GM12878 (cell line): Measurements from ENCODE around the gene MYOZ2. TPM values are rescaled to one million over a fixed set of nuclear protein-coding genes. Genes with fewer than 3 reads are reported as not detected.

Experiments
- ATAC-seq: fragments of 200-7000 bp; cut with Tn5 transposase; 3 replicates; pipeline ENCODE4 v1.9.1; 2020; ENCODE audit warnings: mild to moderate bottlenecking, moderate library complexity
- BruUV-seq: library from RNA; stranded (reverse); fragments of 400-500 nt; replicated peaks from 2 replicates; lab custom pipeline; 2021; lab: Mats Ljungman, UMichigan
- CTCF ChIA-PET: fragments of 300-600 bp; sonication (Branson Sonifier 250); formaldehyde crosslinking; extraction: SDS; loops from one replicate; lab custom pipeline; 2021; ENCODE audit warnings: inconsistent platforms; lab: Yijun Ruan, JAX
- POLR2A ChIA-PET: fragments of 350-600 bp; formaldehyde crosslinking; extraction: SDS; loops from one replicate; lab custom pipeline; 2021; ENCODE audit warnings: inconsistent platforms; lab: Charles Lee
- RAD21 ChIA-PET: fragments of 300-600 bp; sonication (Branson Sonifier 250); formaldehyde crosslinking; loops from one replicate; lab custom pipeline; 2023; ENCODE audit warnings: antibody characterized with exemption; ENCODE audit not compliant: unreplicated experiment; lab: Charles Lee
- SMC1A ChIA-PET: fragments of 300-600 bp; sonication (Branson Sonifier 250); formaldehyde crosslinking; loops from one replicate; lab custom pipeline; 2023; ENCODE audit not compliant: unreplicated experiment, uncharacterized antibody; lab: Charles Lee
- DNase-seq: peaks from one replicate; pipeline ENCODE4 v3.0.0-alpha.2; 2011; ENCODE audit warnings: low read depth, low spot score
- FAIRE-seq: peaks from 3 replicates; lab custom pipeline; 2011; peaks lifted over from hg19 to GRCh38; lab: Jason Lieb, UNC
- H2AFZ ChIP-seq: 2 replicates; pipeline ENCODE4 v1.6.0; 2011; ENCODE audit warnings: low read depth, low read length, control low read depth; ENCODE audit not compliant: control insufficient read depth
- H3K27ac ChIP-seq: 2 replicates; pipeline ENCODE4 v1.5.1; 2011; ENCODE audit warnings: control low read depth; ENCODE audit not compliant: control insufficient read depth, insufficient read depth
- H3K27me3 ChIP-seq, 2 experiments: replicated peaks in 1 of 2; 2 replicates each; pipeline versions ENCODE4 v1.6.0 to v1.6.1; 2011; ENCODE audit warnings: low read length in 1 of 2; ENCODE audit not compliant: control insufficient read depth in 2 of 2, insufficient read depth in 2 of 2
- H3K36me3 ChIP-seq, 2 experiments: 2 replicates each; pipeline ENCODE4 v1.5.1; 2011; ENCODE audit warnings: low read length in 1 of 2; ENCODE audit not compliant: control insufficient read depth in 2 of 2, insufficient read depth in 2 of 2
- H3K4me1 ChIP-seq: 2 replicates; pipeline ENCODE4 v1.6.1; 2011; ENCODE audit warnings: mild to moderate bottlenecking, low read length, moderate library complexity, mixed read lengths; ENCODE audit not compliant: control insufficient read depth, insufficient read depth
- H3K4me2 ChIP-seq: 2 replicates; pipeline ENCODE4 v1.6.0; 2011; ENCODE audit warnings: control low read depth; ENCODE audit not compliant: control insufficient read depth, insufficient read depth
- H3K4me3 ChIP-seq: fragments of 200-600 bp; sonication (generic); 2 replicates; pipeline ENCODE4 v1.5.1; 2016
- H3K79me2 ChIP-seq: 2 replicates; pipeline ENCODE4 v1.6.0; 2011; ENCODE audit warnings: low read length; ENCODE audit not compliant: control insufficient read depth, insufficient read depth
- H3K9ac ChIP-seq: 2 replicates; pipeline ENCODE4 v1.8.0; 2011; ENCODE audit warnings: low read length, control low read depth, mixed read lengths; ENCODE audit not compliant: control insufficient read depth, insufficient read depth
- H3K9me3 ChIP-seq: replicated peaks from 3 replicates; pipeline ENCODE4 v1.5.1; 2011; ENCODE audit warnings: mild to moderate bottlenecking, low read length; ENCODE audit not compliant: control insufficient read depth, insufficient read depth
- H4K20me1 ChIP-seq: 2 replicates; pipeline ENCODE4 v1.6.0; 2011; ENCODE audit not compliant: control insufficient read depth, insufficient read depth
- ASH2L ChIP-seq: fragments of 300-600, 200-600 bp; sonication (generic); IDR thresholded peaks from 2 replicates; pipeline ENCODE4 v1.6.1; 2017; ENCODE audit warnings: low read depth, mild to moderate bottlenecking, borderline replicate concordance
- FOS ChIP-seq: IDR thresholded peaks from 3 replicates; pipeline ENCODE4 v1.6.1; 2011; ENCODE audit warnings: borderline replicate concordance; ENCODE audit not compliant: insufficient read length; ENCODE audit errors: extremely low read depth
- HDAC6 ChIP-seq: fragments of 200-600 bp; sonication (generic); IDR thresholded peaks from one replicate; pipeline ENCODE4 v1.8.0; 2017; ENCODE audit warnings: antibody characterized with exemption; ENCODE audit not compliant: unreplicated experiment
- KLF5 ChIP-seq: fragments of 450-650 bp; IDR thresholded peaks from 2 replicates; pipeline ENCODE4 v1.6.1; 2014; ENCODE audit warnings: mild to moderate bottlenecking; ENCODE audit not compliant: partially characterized antibody
- NFYB ChIP-seq: IDR thresholded peaks from 2 replicates; pipeline ENCODE4 v1.6.1; 2011; ENCODE audit warnings: low read depth, mild to moderate bottlenecking, low read length, improper control_type of control experiment, moderate library complexity; ENCODE audit not compliant: insufficient read depth
- NRF1 ChIP-seq: conservative IDR thresholded peaks from 2 replicates; pipeline ENCODE4 v1.6.1; 2011; ENCODE audit warnings: mild to moderate bottlenecking, low read depth, low read length, improper control_type of control experiment
- POLR2AphosphoS2 ChIP-seq: IDR thresholded peaks from 2 replicates; pipeline ENCODE4 v1.6.1; 2011; ENCODE audit warnings: low read depth, mild to moderate bottlenecking, low read length, improper control_type of control experiment, moderate library complexity
- REST ChIP-seq: IDR thresholded peaks from 2 replicates; pipeline ENCODE4 v1.6.1; 2012; ENCODE audit warnings: mild to moderate bottlenecking, low read depth, low read length
- SMAD1 ChIP-seq: fragments of 450-650 bp; IDR thresholded peaks from 2 replicates; pipeline ENCODE4 v1.6.1; 2018; ENCODE audit warnings: mild to moderate bottlenecking, low read depth; ENCODE audit not compliant: partially characterized antibody
- USF1 ChIP-seq: IDR thresholded peaks from 2 replicates; pipeline ENCODE4 v1.6.1; 2011; ENCODE audit warnings: borderline replicate concordance, low read depth, mild to moderate bottlenecking, moderate library complexity, mixed read lengths, low read length; ENCODE audit not compliant: insufficient read depth; ENCODE audit errors: extremely low read length
- WGBS: methylation state at CpG from one replicate; pipeline ENCODE4 v1.1.6; 2016; ENCODE audit warnings: low lambda C conversion rate; ENCODE audit not compliant: insufficient replicate concordance, insufficient coverage; ENCODE audit errors: missing lambda C conversion rate; 5-methylcytosine and 5-hydroxymethylcytosine counted together
- in situ Hi-C: fragments of 300-500 bp; cut with MboI; formaldehyde crosslinking; loops from 9 replicates; pipeline ENCODE4 v1.14.3; 2018; ENCODE audit warnings: mixed read lengths
- intact Hi-C: fragments of 100-400 bp; cut with micrococcal nuclease; formaldehyde crosslinking; loops from one replicate; pipeline ENCODE4 v1.14.2; 2022; ENCODE audit not compliant: unreplicated experiment
- polyA plus RNA-seq, 11 experiments: library from polyadenylated mRNA; depleted of rRNA in 4 of 11; unstranded in 6 of 11; stranded (reverse) in 5 of 11; fragments of >200 nt; fragmentation: Nextera tagmentation in 4 of 11; fragmentation: Illumina TruSeq in 1 of 11; extraction: Ambion mirVana in 4 of 11; extraction: Trizol in 1 of 11; gene quantifications; 1 replicate in 1 of 11; 2 replicates in 10 of 11; pipeline versions ENCODE4 v1.2.1 to v1.2.3, GENCODE V29; 2011 to 2016; ENCODE audit warnings: inconsistent platforms in 2 of 11, missing spikeins in 2 of 11, low read depth in 1 of 11
- total RNA-seq, 4 experiments: library from RNA; depleted of rRNA in 3 of 4; stranded (reverse); fragments of >200 nt in 3 of 4; fragmentation: Illumina TruSeq in 1 of 4; extraction: Trizol in 1 of 4; gene quantifications; 2 replicates each; pipeline versions ENCODE4 v1.2.1 to v1.2.3, GENCODE V29; 2013 to 2021
- TF ChIP-seq, protein P1 (sequence below): IDR thresholded peaks from 2 replicates; pipeline ENCODE4 v1.6.1; 2012; ENCODE audit warnings: low read depth, low read length, improper control_type of control experiment
- TF ChIP-seq, protein P2 (sequence below): fragments of 450-650 bp; IDR thresholded peaks from 2 replicates; pipeline ENCODE4 v1.6.1; 2016; ENCODE audit warnings: mild to moderate bottlenecking, moderate library complexity, borderline replicate concordance
- TF ChIP-seq, protein P3 (sequence below): fragments of 450-650 bp; IDR thresholded peaks from 2 replicates; pipeline ENCODE4 v1.6.1; 2017; ENCODE audit warnings: low read depth, mild to moderate bottlenecking, moderate library complexity

The MYOZ2 gene
- total and polyA plus RNA-seq, 10 of the 15 experiments (the other 5 are each of a cell fraction or from before 2014, with no cell fraction given): not detected

- no TSS peak for BruUV-seq
- TF ChIP-seq FOS (no peak), HDAC6 (no peak), USF1 (no peak), POLR2AphosphoS2 (no peak), NRF1 (no peak), SMAD1 (no peak), KLF5 (no peak), ASH2L (no peak), NFYB (no peak), REST (no peak)
- TF ChIP-seq, protein P1, sequence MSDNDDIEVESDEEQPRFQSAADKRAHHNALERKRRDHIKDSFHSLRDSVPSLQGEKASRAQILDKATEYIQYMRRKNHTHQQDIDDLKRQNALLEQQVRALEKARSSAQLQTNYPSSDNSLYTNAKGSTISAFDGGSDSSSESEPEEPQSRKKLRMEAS: no peak
- TF ChIP-seq, protein P2, sequence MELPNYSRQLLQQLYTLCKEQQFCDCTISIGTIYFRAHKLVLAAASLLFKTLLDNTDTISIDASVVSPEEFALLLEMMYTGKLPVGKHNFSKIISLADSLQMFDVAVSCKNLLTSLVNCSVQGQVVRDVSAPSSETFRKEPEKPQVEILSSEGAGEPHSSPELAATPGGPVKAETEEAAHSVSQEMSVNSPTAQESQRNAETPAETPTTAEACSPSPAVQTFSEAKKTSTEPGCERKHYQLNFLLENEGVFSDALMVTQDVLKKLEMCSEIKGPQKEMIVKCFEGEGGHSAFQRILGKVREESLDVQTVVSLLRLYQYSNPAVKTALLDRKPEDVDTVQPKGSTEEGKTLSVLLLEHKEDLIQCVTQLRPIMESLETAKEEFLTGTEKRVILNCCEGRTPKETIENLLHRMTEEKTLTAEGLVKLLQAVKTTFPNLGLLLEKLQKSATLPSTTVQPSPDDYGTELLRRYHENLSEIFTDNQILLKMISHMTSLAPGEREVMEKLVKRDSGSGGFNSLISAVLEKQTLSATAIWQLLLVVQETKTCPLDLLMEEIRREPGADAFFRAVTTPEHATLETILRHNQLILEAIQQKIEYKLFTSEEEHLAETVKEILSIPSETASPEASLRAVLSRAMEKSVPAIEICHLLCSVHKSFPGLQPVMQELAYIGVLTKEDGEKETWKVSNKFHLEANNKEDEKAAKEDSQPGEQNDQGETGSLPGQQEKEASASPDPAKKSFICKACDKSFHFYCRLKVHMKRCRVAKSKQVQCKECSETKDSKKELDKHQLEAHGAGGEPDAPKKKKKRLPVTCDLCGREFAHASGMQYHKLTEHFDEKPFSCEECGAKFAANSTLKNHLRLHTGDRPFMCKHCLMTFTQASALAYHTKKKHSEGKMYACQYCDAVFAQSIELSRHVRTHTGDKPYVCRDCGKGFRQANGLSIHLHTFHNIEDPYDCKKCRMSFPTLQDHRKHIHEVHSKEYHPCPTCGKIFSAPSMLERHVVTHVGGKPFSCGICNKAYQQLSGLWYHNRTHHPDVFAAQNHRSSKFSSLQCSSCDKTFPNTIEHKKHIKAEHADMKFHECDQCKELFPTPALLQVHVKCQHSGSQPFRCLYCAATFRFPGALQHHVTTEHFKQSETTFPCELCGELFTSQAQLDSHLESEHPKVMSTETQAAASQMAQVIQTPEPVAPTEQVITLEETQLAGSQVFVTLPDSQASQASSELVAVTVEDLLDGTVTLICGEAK: no peak
- TF ChIP-seq, protein P3, sequence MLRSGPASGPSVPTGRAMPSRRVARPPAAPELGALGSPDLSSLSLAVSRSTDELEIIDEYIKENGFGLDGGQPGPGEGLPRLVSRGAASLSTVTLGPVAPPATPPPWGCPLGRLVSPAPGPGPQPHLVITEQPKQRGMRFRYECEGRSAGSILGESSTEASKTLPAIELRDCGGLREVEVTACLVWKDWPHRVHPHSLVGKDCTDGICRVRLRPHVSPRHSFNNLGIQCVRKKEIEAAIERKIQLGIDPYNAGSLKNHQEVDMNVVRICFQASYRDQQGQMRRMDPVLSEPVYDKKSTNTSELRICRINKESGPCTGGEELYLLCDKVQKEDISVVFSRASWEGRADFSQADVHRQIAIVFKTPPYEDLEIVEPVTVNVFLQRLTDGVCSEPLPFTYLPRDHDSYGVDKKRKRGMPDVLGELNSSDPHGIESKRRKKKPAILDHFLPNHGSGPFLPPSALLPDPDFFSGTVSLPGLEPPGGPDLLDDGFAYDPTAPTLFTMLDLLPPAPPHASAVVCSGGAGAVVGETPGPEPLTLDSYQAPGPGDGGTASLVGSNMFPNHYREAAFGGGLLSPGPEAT: no peak
Observed at GRCh38 chr4:119165767-119166166, 30.1 kb downstream of the MYOZ2 start.

More at GRCh38 chr4:119165767-119166166, 30.1 kb downstream of the MYOZ2 start:
- SMC1A ChIA-PET: interaction anchor here (0.9 kb wide), 1 partner anchor 13 kb away, joined by 3 read pairs; no protein-coding TSS in a partner anchor
- ATAC-seq: no peak
- H3K9ac ChIP-seq: no peak overlapping the region
- H3K4me2 ChIP-seq: no peak overlapping the region
- H3K4me3 ChIP-seq: no peak overlapping the region
- in situ Hi-C loops: no loop called here
- CTCF ChIA-PET: no interaction called here
- H3K36me3 ChIP-seq: no peaks in the 10 kb centered on the region
- H3K27me3 ChIP-seq: no peaks in the 10 kb centered on the region; a peak in 1 of 4 replicates
- intact Hi-C loops: no loop called here
- no peak for FAIRE-seq
- H3K27ac ChIP-seq: no peak overlapping the region
- H4K20me1 ChIP-seq: no peaks in the 10 kb centered on the region
- POLR2A ChIA-PET: no interaction called here
- 35% methylated on average over 3 of the region's 3 CpGs for WGBS
- H3K9me3 ChIP-seq: no peaks in the 10 kb centered on the region
- no peak for DNase-seq
- H2AFZ ChIP-seq: no peak overlapping the region
- H3K4me1 ChIP-seq: no peaks in the 10 kb centered on the region
- RAD21 ChIA-PET: no interaction called here
- H3K79me2 ChIP-seq: no peaks in the 10 kb centered on the region
